Naive thymus-derived CD8-positive, alpha-beta T cell (primary cell): ENCODE data around the gene KDM2B. TPM values are rescaled to one million over a fixed set of nuclear protein-coding genes. Genes with fewer than 3 reads are reported as not detected.

Experiments used
- ATAC-seq, 2 donors: fragments of 150-1000 bp; cut with Tn5 transposase in 1 of 2; sonication (Bioruptor Pico), chemical (Tn5 transposase) in 1 of 2; 1 replicate in 1 of 2; 2 replicates in 1 of 2; pipeline ENCODE4 v1.10.0; 2021; ENCODE audit warnings: mild to moderate bottlenecking in 2 of 2, moderate library complexity in 2 of 2
- POLR2A ChIA-PET: fragments of 350-600 bp; sonication (Branson Sonifier 250); formaldehyde crosslinking; loops from one replicate; lab custom pipeline; 2021; ENCODE audit warnings: antibody characterized with exemption; lab: Charles Lee
- DNase-seq, 10 donors: peaks; one replicate each; pipeline versions ENCODE4 v3.0.0 to v3.0.0-alpha.2; 2020 to 2022
- H3K27ac Mint-ChIP-seq, 10 donors: one replicate each; pipeline ENCODE4 v1.8.0; 2020 to 2022; ENCODE audit warnings: mild to moderate bottlenecking in 10 of 10, mixed read lengths in 10 of 10, moderate library complexity in 4 of 10, inconsistent platforms in 1 of 10
- H3K27me3 Mint-ChIP-seq, 5 donors: one replicate each; pipeline ENCODE4 v1.8.0; 2021 to 2022; ENCODE audit warnings: mixed read lengths in 5 of 5
- H3K36me3 Mint-ChIP-seq, 3 donors: one replicate each; pipeline ENCODE4 v1.8.0; 2020 to 2022; ENCODE audit warnings: mixed read lengths in 3 of 3, mild to moderate bottlenecking in 2 of 3, inconsistent platforms in 1 of 3
- H3K4me1 Mint-ChIP-seq, 4 donors: one replicate each; pipeline ENCODE4 v1.8.0; 2021 to 2022; ENCODE audit warnings: mixed read lengths in 4 of 4
- H3K4me3 Mint-ChIP-seq, 10 donors: one replicate each; pipeline ENCODE4 v1.8.0; 2020 to 2022; ENCODE audit warnings: mild to moderate bottlenecking in 10 of 10, mixed read lengths in 10 of 10, moderate library complexity in 6 of 10, inconsistent platforms in 1 of 10
- H3K9me3 Mint-ChIP-seq, 9 donors: one replicate each; pipeline ENCODE4 v1.8.0; 2020 to 2022; ENCODE audit warnings: mixed read lengths in 9 of 9, mild to moderate bottlenecking in 3 of 9, inconsistent platforms in 1 of 9, moderate library complexity in 1 of 9
- polyA plus RNA-seq, 3 donors: library from polyadenylated mRNA; unstranded; fragments of 300-500 nt; fragmentation: Illumina TruSeq; gene quantifications; one replicate each; pipeline ENCODE4 v1.2.3, GENCODE V29; 2021
- total RNA-seq, 8 experiments: library from RNA in 2 of 8; stranded (reverse) in 2 of 8; gene quantifications; one replicate each; pipeline ENCODE4 v1.2.3 and lab custom pipeline; 2021 to 2026

Gene KDM2B
- total and polyA plus RNA-seq, 5 experiments from 2014 or later: 13.0 to 95.0 (median 19.4) TPM

GRCh38 chr12:121582583-121583333 is 1.9 kb upstream of the KDM2B start:
- peak overlapping the region in 8 of 10 donors; percentile 0 to 99 (median 57) for H3K4me3 Mint-ChIP-seq
- peak overlapping the region; percentile 77 to 100 (median 94) for H3K27ac Mint-ChIP-seq
- DNase-seq (no peak), ATAC-seq (no peak)
- H3K36me3 Mint-ChIP-seq: no peaks in the 10 kb centered on the region
- peaks cover 16 to 41% (median 35%) of the 10 kb centered on the region in 4 donors for H3K4me1 Mint-ChIP-seq
- H3K27me3 Mint-ChIP-seq: no peaks in the 10 kb centered on the region
- POLR2A ChIA-PET: interaction anchor here (0.7 to 10.6 kb wide), 5 partner anchors 42 to 212 kb away, joined by 3 to 150 read pairs (median 3); partner anchors contain the start of gene ORAI1
- H3K9me3 Mint-ChIP-seq: no peaks in the 10 kb centered on the region

- POLR2A ChIA-PET: interaction anchor here (0.5 to 10.6 kb wide), 10 partner anchors 9 to 221 kb away, joined by 3 to 150 read pairs (median 8); partner anchors contain the start of gene ORAI1
- Mint-ChIP-seq H3K4me3 (peak overlapping the region; percentile 95 to 99 (median 97)), H3K36me3 (no peaks in the 10 kb centered on the region), H3K27ac (peak overlapping the region; percentile 91 to 100 (median 98)), H3K9me3 (no peaks in the 10 kb centered on the region), H3K27me3 (no peaks in the 10 kb centered on the region), H3K4me1 (peaks cover 20 to 49% (median 38%) of the 10 kb centered on the region in 4 donors)
- ATAC-seq: peak in 1 of 2 donors; percentile 19
- DNase-seq: peak in 3 of 10 donors; percentile 7 to 20 (median 13)
Observed at GRCh38 chr12:121581686-121582429, 1.0 kb upstream of the KDM2B start.

- POLR2A ChIA-PET: interaction anchor here (0.5 to 10.6 kb wide), 38 partner anchors 10 to 466 kb away, joined by 3 to 150 read pairs (median 5); partner anchors contain the start of gene ORAI1
- H3K36me3 Mint-ChIP-seq: peaks cover 0 to 9% (median 0%) of the 10 kb centered on the region in 3 donors
- peak overlapping the region; percentile 95 to 99 (median 97) for H3K4me3 Mint-ChIP-seq
- DNase-seq (peak; percentile 59 to 88 (median 70)), ATAC-seq (peak; percentile 65 to 66)
- H3K9me3 Mint-ChIP-seq: no peaks in the 10 kb centered on the region
- no peaks in the 10 kb centered on the region for H3K27me3 Mint-ChIP-seq
- peaks cover 20 to 45% (median 36%) of the 10 kb centered on the region in 4 donors for H3K4me1 Mint-ChIP-seq
- peak overlapping the region; percentile 91 to 100 (median 99) for H3K27ac Mint-ChIP-seq
Observed at GRCh38 chr12:121579981-121580868, 598 bp downstream of the KDM2B start.

- no peaks in the 10 kb centered on the region for H3K9me3 Mint-ChIP-seq
- H3K27me3 Mint-ChIP-seq: no peaks in the 10 kb centered on the region
- POLR2A ChIA-PET: interaction anchor here (0.6 to 10.6 kb wide), 36 partner anchors 8 to 290 kb away, joined by 3 to 150 read pairs (median 6); partner anchors contain the start of genes ORAI1 and SETD1B
- peak overlapping the region; percentile 91 to 100 (median 99) for H3K27ac Mint-ChIP-seq
- H3K36me3 Mint-ChIP-seq: peaks cover 0 to 17% (median 2%) of the 10 kb centered on the region in 3 donors
- H3K4me3 Mint-ChIP-seq: peak overlapping the region; percentile 95 to 99 (median 97)
- DNase-seq (peak; percentile 26 to 75 (median 40)), ATAC-seq (peak; percentile 19 to 35)
- peaks cover 20 to 45% (median 35%) of the 10 kb centered on the region in 4 donors for H3K4me1 Mint-ChIP-seq
Observed at GRCh38 chr12:121579190-121579791, 1.5 kb downstream of the KDM2B start.

GRCh38 chr12:121578230-121579189 is 2.3 kb downstream of the KDM2B start:
- Mint-ChIP-seq H3K27me3 (no peaks in the 10 kb centered on the region), H3K27ac (peak overlapping the region in 9 of 10 donors; percentile 80 to 93 (median 87)), H3K9me3 (no peaks in the 10 kb centered on the region), H3K36me3 (peaks cover 0 to 24% (median 9%) of the 10 kb centered on the region in 3 donors), H3K4me3 (peak overlapping the region; percentile 77 to 99 (median 96)), H3K4me1 (peaks cover 22 to 40% (median 31%) of the 10 kb centered on the region in 4 donors)
- peak; percentile 24 to 29 for ATAC-seq
- POLR2A ChIA-PET: interaction anchor here (1.0 to 10.6 kb wide), 24 partner anchors 9 to 225 kb away, joined by 3 to 150 read pairs (median 8); partner anchors contain the start of genes ORAI1 and SETD1B
- peak in 6 of 10 donors; percentile 26 to 43 (median 34) for DNase-seq

GRCh38 chr12:121577443-121578180 is 3.2 kb downstream of the KDM2B start:
- H3K4me3 Mint-ChIP-seq: peak overlapping the region; percentile 50 to 78 (median 66)
- ATAC-seq (no peak), DNase-seq (no peak)
- H3K4me1 Mint-ChIP-seq: peaks cover 20 to 34% (median 27%) of the 10 kb centered on the region in 4 donors
- no peaks in the 10 kb centered on the region for H3K27me3 Mint-ChIP-seq
- H3K9me3 Mint-ChIP-seq: no peaks in the 10 kb centered on the region
- peaks cover 0 to 33% (median 9%) of the 10 kb centered on the region in 3 donors for H3K36me3 Mint-ChIP-seq
- peak overlapping the region; percentile 64 to 93 (median 84) for H3K27ac Mint-ChIP-seq
- POLR2A ChIA-PET: interaction anchor here (0.5 to 10.6 kb wide), 13 partner anchors 9 to 109 kb away, joined by 3 to 150 read pairs (median 5); partner anchors contain the start of gene ORAI1

GRCh38 chr12:121576851-121577391 is 3.9 kb downstream of the KDM2B start:
- Mint-ChIP-seq H3K27ac (peak overlapping the region; percentile 64 to 93 (median 83)), H3K9me3 (no peaks in the 10 kb centered on the region), H3K4me1 (peaks cover 14 to 30% (median 24%) of the 10 kb centered on the region in 4 donors), H3K27me3 (no peaks in the 10 kb centered on the region), H3K4me3 (peak overlapping the region; percentile 50 to 78 (median 66)), H3K36me3 (peaks cover 0 to 40% (median 12%) of the 10 kb centered on the region in 3 donors)
- ATAC-seq (no peak), DNase-seq (no peak)
- POLR2A ChIA-PET: interaction anchor here (0.5 to 10.6 kb wide), 13 partner anchors 11 to 1797 kb away, joined by 3 to 150 read pairs (median 4); partner anchors contain the start of gene ORAI1

- peak overlapping the region in 1 of 10 donors; percentile 30 for H3K4me3 Mint-ChIP-seq
- peaks cover 0 to 49% (median 14%) of the 10 kb centered on the region in 3 donors for H3K36me3 Mint-ChIP-seq
Observed at GRCh38 chr12:121575952-121576625, 4.7 kb downstream of the KDM2B start.

GRCh38 chr12:121575051-121575450 is 5.8 kb downstream of the KDM2B start:
- POLR2A ChIA-PET: interaction anchor here (1.2 to 7.7 kb wide), 2 partner anchors 16 to 52 kb away, joined by 4 to 146 read pairs; no protein-coding TSS in a partner anchor
- Mint-ChIP-seq H3K27ac (peak overlapping the region in 6 of 10 donors; percentile 7 to 75 (median 52)), H3K4me3 (no peak overlapping the region), H3K9me3 (no peaks in the 10 kb centered on the region), H3K27me3 (no peaks in the 10 kb centered on the region), H3K36me3 (peaks cover 8 to 58% (median 17%) of the 10 kb centered on the region in 3 donors), H3K4me1 (peaks cover 10 to 23% (median 14%) of the 10 kb centered on the region in 4 donors)
- DNase-seq (no peak), ATAC-seq (no peak)

More at GRCh38 chr12:121575952-121576625, 4.7 kb downstream of the KDM2B start:
- Mint-ChIP-seq H3K27me3 (no peaks in the 10 kb centered on the region), H3K27ac (peak overlapping the region in 9 of 10 donors; percentile 52 to 93 (median 75)), H3K4me1 (peaks cover 7 to 22% (median 17%) of the 10 kb centered on the region in 4 donors), H3K9me3 (no peaks in the 10 kb centered on the region)
- no peak for DNase-seq
- no peak for ATAC-seq
- POLR2A ChIA-PET: interaction anchor here (0.5 to 10.6 kb wide), 5 partner anchors 15 to 1798 kb away, joined by 3 to 150 read pairs (median 4); partner anchors contain the start of gene ORAI1
